GM12878 (cell line): Measurements from ENCODE around the gene ATXN8OS. TPM values are rescaled to one million over a fixed set of nuclear protein-coding genes. Genes with fewer than 3 reads are reported as not detected.

Source experiments
- ATAC-seq: fragments of 200-7000 bp; cut with Tn5 transposase; 3 replicates; pipeline ENCODE4 v1.9.1; 2020; ENCODE audit warnings: mild to moderate bottlenecking, moderate library complexity
- BruUV-seq: library from RNA; stranded (reverse); fragments of 400-500 nt; replicated peaks from 2 replicates; lab custom pipeline; 2021; lab: Mats Ljungman, UMichigan
- CTCF ChIA-PET: fragments of 300-600 bp; sonication (Branson Sonifier 250); formaldehyde crosslinking; extraction: SDS; loops from one replicate; lab custom pipeline; 2021; ENCODE audit warnings: inconsistent platforms; lab: Yijun Ruan, JAX
- POLR2A ChIA-PET: fragments of 350-600 bp; formaldehyde crosslinking; extraction: SDS; loops from one replicate; lab custom pipeline; 2021; ENCODE audit warnings: inconsistent platforms; lab: Charles Lee
- RAD21 ChIA-PET: fragments of 300-600 bp; sonication (Branson Sonifier 250); formaldehyde crosslinking; loops from one replicate; lab custom pipeline; 2023; ENCODE audit warnings: antibody characterized with exemption; ENCODE audit not compliant: unreplicated experiment; lab: Charles Lee
- SMC1A ChIA-PET: fragments of 300-600 bp; sonication (Branson Sonifier 250); formaldehyde crosslinking; loops from one replicate; lab custom pipeline; 2023; ENCODE audit not compliant: unreplicated experiment, uncharacterized antibody; lab: Charles Lee
- DNase-seq: peaks from one replicate; pipeline ENCODE4 v3.0.0-alpha.2; 2011; ENCODE audit warnings: low read depth, low spot score
- FAIRE-seq: peaks from 3 replicates; lab custom pipeline; 2011; peaks lifted over from hg19 to GRCh38; lab: Jason Lieb, UNC
- H2AFZ ChIP-seq: 2 replicates; pipeline ENCODE4 v1.6.0; 2011; ENCODE audit warnings: low read depth, low read length, control low read depth; ENCODE audit not compliant: control insufficient read depth
- H3K27ac ChIP-seq: 2 replicates; pipeline ENCODE4 v1.5.1; 2011; ENCODE audit warnings: control low read depth; ENCODE audit not compliant: control insufficient read depth, insufficient read depth
- H3K27me3 ChIP-seq, 2 experiments: replicated peaks in 1 of 2; 2 replicates each; pipeline versions ENCODE4 v1.6.0 to v1.6.1; 2011; ENCODE audit warnings: low read length in 1 of 2; ENCODE audit not compliant: control insufficient read depth in 2 of 2, insufficient read depth in 2 of 2
- H3K36me3 ChIP-seq, 2 experiments: 2 replicates each; pipeline ENCODE4 v1.5.1; 2011; ENCODE audit warnings: low read length in 1 of 2; ENCODE audit not compliant: control insufficient read depth in 2 of 2, insufficient read depth in 2 of 2
- H3K4me1 ChIP-seq: 2 replicates; pipeline ENCODE4 v1.6.1; 2011; ENCODE audit warnings: mild to moderate bottlenecking, low read length, moderate library complexity, mixed read lengths; ENCODE audit not compliant: control insufficient read depth, insufficient read depth
- H3K4me2 ChIP-seq: 2 replicates; pipeline ENCODE4 v1.6.0; 2011; ENCODE audit warnings: control low read depth; ENCODE audit not compliant: control insufficient read depth, insufficient read depth
- H3K4me3 ChIP-seq: fragments of 200-600 bp; sonication (generic); 2 replicates; pipeline ENCODE4 v1.5.1; 2016
- H3K79me2 ChIP-seq: 2 replicates; pipeline ENCODE4 v1.6.0; 2011; ENCODE audit warnings: low read length; ENCODE audit not compliant: control insufficient read depth, insufficient read depth
- H3K9ac ChIP-seq: 2 replicates; pipeline ENCODE4 v1.8.0; 2011; ENCODE audit warnings: low read length, control low read depth, mixed read lengths; ENCODE audit not compliant: control insufficient read depth, insufficient read depth
- H3K9me3 ChIP-seq: replicated peaks from 3 replicates; pipeline ENCODE4 v1.5.1; 2011; ENCODE audit warnings: mild to moderate bottlenecking, low read length; ENCODE audit not compliant: control insufficient read depth, insufficient read depth
- H4K20me1 ChIP-seq: 2 replicates; pipeline ENCODE4 v1.6.0; 2011; ENCODE audit not compliant: control insufficient read depth, insufficient read depth
- CUX1 ChIP-seq: IDR thresholded peaks from 2 replicates; pipeline ENCODE4 v1.6.1; 2012; ENCODE audit warnings: improper control_type of control experiment, low read depth, low read length; ENCODE audit not compliant: insufficient replicate concordance
- NFIC ChIP-seq: IDR thresholded peaks from 2 replicates; pipeline ENCODE4 v1.6.1; 2012; ENCODE audit warnings: low read depth, mild to moderate bottlenecking, inconsistent platforms, low read length, moderate library complexity
- NR2C2 ChIP-seq: IDR thresholded peaks from 2 replicates; pipeline ENCODE4 v1.6.1; 2011; ENCODE audit warnings: borderline replicate concordance, low read depth; ENCODE audit not compliant: control insufficient read depth, insufficient read length
- POU2F2 ChIP-seq: IDR thresholded peaks from 3 replicates; pipeline ENCODE4 v1.6.1; 2011; ENCODE audit warnings: low read depth, mild to moderate bottlenecking, low read length, borderline replicate concordance
- RAD21 ChIP-seq: IDR thresholded peaks from 2 replicates; pipeline ENCODE4 v1.6.1; 2011; ENCODE audit warnings: mild to moderate bottlenecking, low read depth, low read length, moderate library complexity; ENCODE audit not compliant: insufficient read depth
- SIN3A ChIP-seq: IDR thresholded peaks from 2 replicates; pipeline ENCODE4 v1.6.1; 2012; ENCODE audit warnings: low read depth, low read length, improper control_type of control experiment
- STAT3 ChIP-seq: IDR thresholded peaks from 2 replicates; pipeline ENCODE4 v1.6.1; 2011; ENCODE audit warnings: low read depth, low read length, improper control_type of control experiment
- WGBS: methylation state at CpG from one replicate; pipeline ENCODE4 v1.1.6; 2016; ENCODE audit warnings: low lambda C conversion rate; ENCODE audit not compliant: insufficient replicate concordance, insufficient coverage; ENCODE audit errors: missing lambda C conversion rate; 5-methylcytosine and 5-hydroxymethylcytosine counted together
- in situ Hi-C: fragments of 300-500 bp; cut with MboI; formaldehyde crosslinking; loops from 9 replicates; pipeline ENCODE4 v1.14.3; 2018; ENCODE audit warnings: mixed read lengths
- intact Hi-C: fragments of 100-400 bp; cut with micrococcal nuclease; formaldehyde crosslinking; loops from one replicate; pipeline ENCODE4 v1.14.2; 2022; ENCODE audit not compliant: unreplicated experiment
- polyA plus RNA-seq, 11 experiments: library from polyadenylated mRNA; depleted of rRNA in 4 of 11; unstranded in 6 of 11; stranded (reverse) in 5 of 11; fragments of >200 nt; fragmentation: Nextera tagmentation in 4 of 11; fragmentation: Illumina TruSeq in 1 of 11; extraction: Ambion mirVana in 4 of 11; extraction: Trizol in 1 of 11; gene quantifications; 1 replicate in 1 of 11; 2 replicates in 10 of 11; pipeline versions ENCODE4 v1.2.1 to v1.2.3, GENCODE V29; 2011 to 2016; ENCODE audit warnings: inconsistent platforms in 2 of 11, missing spikeins in 2 of 11, low read depth in 1 of 11
- total RNA-seq, 4 experiments: library from RNA; depleted of rRNA in 3 of 4; stranded (reverse); fragments of >200 nt in 3 of 4; fragmentation: Illumina TruSeq in 1 of 4; extraction: Trizol in 1 of 4; gene quantifications; 2 replicates each; pipeline versions ENCODE4 v1.2.1 to v1.2.3, GENCODE V29; 2013 to 2021

Gene ATXN8OS
- total and polyA plus RNA-seq, 10 of the 15 experiments (the other 5 are each of a cell fraction or from before 2014, with no cell fraction given), result not detected

DNA sequence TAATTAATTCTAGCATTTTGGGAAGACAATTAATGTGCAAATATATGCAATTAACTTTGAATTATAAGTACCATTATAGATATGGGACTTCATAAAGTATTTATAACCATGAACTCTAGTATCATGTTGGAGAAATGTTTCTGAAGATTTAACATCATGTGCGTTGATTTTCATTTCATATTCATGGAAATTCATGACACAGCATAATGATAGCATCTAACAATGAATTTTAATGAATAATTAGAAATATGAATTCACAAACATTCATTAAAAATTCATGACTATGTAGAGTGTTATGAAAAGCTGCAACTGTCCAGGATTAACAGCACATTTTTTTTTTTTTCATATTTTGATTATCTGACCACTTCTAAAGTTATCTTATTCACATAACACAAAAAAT lies 70.7 kb downstream of the ATXN8OS start:
- BruUV-seq, result no TSS peak
- ATAC-seq, result no peak
- no peaks in the 10 kb centered on the region for H3K36me3 ChIP-seq
- FAIRE-seq, result no peak
- no peak overlapping the region for H3K9ac ChIP-seq
- no peak for TF ChIP-seq NR2C2
- TF ChIP-seq NFIC, result no peak
- no peak for TF ChIP-seq CUX1
- TF ChIP-seq STAT3, result no peak
- TF ChIP-seq POU2F2, result no peak
- TF ChIP-seq RAD21, result no peak
- TF ChIP-seq SIN3A, result no peak
- TF ChIP-seq, all 136 proteins: peak for 0
- RAD21 ChIA-PET, result no interaction called here
- Histone ChIP-seq H3K9me3 (no peaks in the 10 kb centered on the region), H3K4me1 (no peaks in the 10 kb centered on the region), H3K27me3 (no peaks in the 10 kb centered on the region), H3K27ac (no peak overlapping the region), H3K4me3 (no peak overlapping the region), H3K4me2 (no peak overlapping the region), H2AFZ (no peak overlapping the region), H4K20me1 (no peaks in the 10 kb centered on the region), H3K79me2 (no peaks in the 10 kb centered on the region)
- 4% methylated on average over 1 of the region's 1 CpG for WGBS
- intact Hi-C loops (no loop called here), in situ Hi-C loops (no loop called here)
- SMC1A ChIA-PET, result no interaction called here
- POLR2A ChIA-PET, result no interaction called here
- DNase-seq, result no peak
- CTCF ChIA-PET, result no interaction called here

Other genes with a start within 250 kb of the ATXN8OS start
- 0.11 and 0.16 TPM in 2 replicates for gene KLHL1, start 626 bp downstream of the ATXN8OS start, total RNA-seq (2014; rRNA removed)
- gene KLHL1, start 626 bp downstream of the ATXN8OS start, total RNA-seq (2014; rRNA removed; fragmentation: Illumina TruSeq; extraction: Trizol), result 0.09 and 0.13 TPM in 2 replicates
- gene KLHL1, start 626 bp downstream of the ATXN8OS start, total RNA-seq (2021), result 0.05 and 0.08 TPM in 2 replicates
- gene KLHL1, start 626 bp downstream of the ATXN8OS start, polyA plus RNA-seq (2011; rRNA removed), result not detected in 2 replicates
- gene KLHL1, start 626 bp downstream of the ATXN8OS start, polyA plus RNA-seq (2014; fragmentation: Illumina TruSeq; extraction: Trizol), result 0.07 TPM in 1 of 2 replicates, not detected in the other
- gene KLHL1, start 626 bp downstream of the ATXN8OS start, polyA plus RNA-seq (2014; fragmentation: Nextera tagmentation; extraction: Ambion mirVana), result under 1 TPM; 0.02 to 0.05 TPM
- gene KLHL1, start 626 bp downstream of the ATXN8OS start, polyA plus RNA-seq (2014; rRNA removed), result 0.04 TPM in 2 replicates
- gene KLHL1, start 626 bp downstream of the ATXN8OS start, polyA plus RNA-seq (2016; fragmentation: Nextera tagmentation; extraction: Ambion mirVana), result under 1 TPM in 1 of 2 experiments, not detected in 1; 0.05 TPM